Aorta (tissue), 5 donors: Measurements from ENCODE around the gene CPNE7. TPM values are rescaled to one million over a fixed set of nuclear protein-coding genes. Genes with fewer than 3 reads are reported as not detected.

Source experiments
- ATAC-seq: fragments of 200-7000 bp; cut with Tn5 transposase; one replicate; pipeline ENCODE4 v1.9.1; 2022; ENCODE audit warnings: moderate library complexity; ENCODE audit not compliant: low FRiP score
- DNase-seq, 2 donors: peaks; one replicate each; pipeline ENCODE4 v3.0.0-alpha.2; 2020
- H3K27ac ChIP-seq, 2 donors: one replicate each; pipeline ENCODE4 v1.5.1; 2013; ENCODE audit warnings: low read length in 2 of 2, mild to moderate bottlenecking in 2 of 2, moderate library complexity in 2 of 2, control low read depth in 1 of 2, inconsistent platforms in 1 of 2, low read depth in 1 of 2
- H3K27me3 ChIP-seq, 2 donors: one replicate each; pipeline ENCODE4 v1.6.1; 2013; ENCODE audit warnings: control low read depth in 1 of 2, low read length in 1 of 2, mild to moderate bottlenecking in 1 of 2, moderate library complexity in 1 of 2; ENCODE audit not compliant: insufficient read depth in 2 of 2, control insufficient read depth in 1 of 2
- H3K36me3 ChIP-seq, 2 donors: one replicate each; pipeline ENCODE4 v1.6.1; 2013; ENCODE audit warnings: control low read depth in 1 of 2, low read length in 1 of 2, mild to moderate bottlenecking in 1 of 2; ENCODE audit not compliant: insufficient read depth in 2 of 2, control insufficient read depth in 1 of 2
- H3K4me1 ChIP-seq, 2 donors: one replicate each; pipeline ENCODE4 v1.6.1; 2013; ENCODE audit warnings: low read length in 2 of 2, control low read depth in 1 of 2, mild to moderate bottlenecking in 1 of 2, moderate library complexity in 1 of 2; ENCODE audit not compliant: insufficient read depth in 2 of 2, control insufficient read depth in 1 of 2
- H3K4me3 ChIP-seq, 2 donors: one replicate each; pipeline ENCODE4 v1.5.1; 2013; ENCODE audit warnings: low read length in 2 of 2, control low read depth in 1 of 2, mild to moderate bottlenecking in 1 of 2
- H3K9me3 ChIP-seq: one replicate; pipeline ENCODE4 v1.6.1; 2013; ENCODE audit warnings: mild to moderate bottlenecking, low read length; ENCODE audit not compliant: control insufficient read depth
- WGBS, 2 donors: extraction: QIAGEN DNeasy Blood & Tissue Kit; methylation state at CpG; one replicate each; pipeline ENCODE4 v1.1.7; 2013; 5-methylcytosine and 5-hydroxymethylcytosine counted together
- intact Hi-C, 2 donors: fragments of 100-400 bp; cut with DNase I; formaldehyde crosslinking; loops; one replicate each; pipeline versions ENCODE4 v1.14.2 to v1.15.0; 2022
- long read RNA-seq, 2 donors: library from polyadenylated mRNA; unstranded; transcript quantifications; one replicate each; pipeline ENCODE4 v2.0.0, GENCODE V29; 2020 to 2021
- polyA plus RNA-seq, 2 donors: library from polyadenylated mRNA; stranded (reverse); fragments of 200-250 nt; gene quantifications; one replicate each; pipeline ENCODE4 v1.2.3, GENCODE V29; 2013
- total RNA-seq, 2 donors: library from RNA; stranded (reverse); fragmentation: NEBNext Ultra II Directional; extraction: Animal tissue kit (Norgen Biotek cat#: 25700); gene quantifications; one replicate each; pipeline ENCODE4 v1.2.1, GENCODE V29; 2021
- donor health status: healthy with polysubstance abuse.
- donor health status: Bipolar disorder and iron deficiency.
- donor health status: DM: no; HTN: no; CAD: no.
- donor health status: DM: no; HTN: no; CAD: no.
- donor health status: DM: yes; HTN: yes; CAD: no.

Gene CPNE7
- total RNA-seq = under 1 TPM; 0.13 to 0.66 TPM
- under 1 TPM; 0.13 to 0.69 TPM for polyA plus RNA-seq
- long read RNA-seq, donor 1 = 0 reads
- long read RNA-seq, donor 2 = 0 reads

DNA sequence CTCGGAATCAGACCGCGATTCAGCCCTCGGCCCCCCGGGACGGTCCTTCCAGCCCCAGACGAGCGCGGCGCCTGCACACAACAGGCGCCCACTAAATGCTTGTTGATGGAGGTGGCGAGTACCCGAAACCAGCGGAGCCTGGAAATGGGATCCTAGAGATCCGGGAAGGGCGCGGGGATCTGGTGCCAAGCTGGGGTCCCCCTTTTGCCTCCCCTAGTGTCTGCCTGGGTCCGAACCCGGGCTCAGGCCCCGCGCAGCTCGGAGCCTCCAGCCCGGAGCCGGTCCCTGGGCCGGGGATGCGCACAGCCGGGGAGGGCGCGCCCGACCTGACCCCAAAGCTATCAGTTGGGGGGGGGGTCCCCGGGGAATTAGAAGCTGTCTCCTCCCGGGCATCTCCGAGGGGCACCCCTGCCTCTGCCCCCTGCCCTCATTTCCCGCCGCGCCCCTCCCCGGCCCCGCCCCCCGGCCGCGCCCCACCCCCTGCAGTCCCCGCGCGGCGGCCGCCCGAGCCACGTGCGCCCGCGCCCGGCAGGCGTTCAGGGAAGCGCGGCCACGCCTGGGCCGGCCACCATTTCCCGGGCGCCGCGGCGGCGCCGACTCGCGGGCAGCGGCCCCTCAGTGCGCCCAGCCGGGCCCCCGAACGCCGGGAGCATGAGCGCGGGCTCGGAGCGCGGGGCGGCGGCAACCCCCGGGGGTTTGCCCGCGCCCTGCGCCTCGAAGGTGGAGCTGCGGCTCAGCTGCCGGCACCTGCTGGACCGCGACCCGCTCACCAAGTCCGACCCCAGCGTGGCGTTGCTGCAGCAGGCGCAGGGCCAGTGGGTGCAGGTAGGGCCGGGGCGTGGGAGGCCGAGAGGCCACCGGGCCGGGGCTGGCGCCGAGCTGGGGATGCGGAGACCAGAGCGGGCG, at the start of gene CPNE7:
Gene CPNE7, plus strand, starts transcription at position 512 of the 906 bp plus-strand sequence. Its CDS starts 140 bp downstream, at position 652.
- Histone ChIP-seq H3K36me3 (no peaks in the 10 kb centered on the region), H3K4me3 (no peak within 1 kb of the TSS), H3K27ac (no peak within 1 kb of the TSS), H3K4me1 (no peaks in the 10 kb centered on the region), H3K9me3 (no peaks in the 10 kb centered on the region), H3K27me3 (no peaks in the 10 kb centered on the region)
- no peak for DNase-seq
- intact Hi-C loops = no loop called here
- WGBS, 2 donors = 1% methylated on average over 58 to 103 of the region's 103 CpGs
- ATAC-seq = no peak

DNA sequence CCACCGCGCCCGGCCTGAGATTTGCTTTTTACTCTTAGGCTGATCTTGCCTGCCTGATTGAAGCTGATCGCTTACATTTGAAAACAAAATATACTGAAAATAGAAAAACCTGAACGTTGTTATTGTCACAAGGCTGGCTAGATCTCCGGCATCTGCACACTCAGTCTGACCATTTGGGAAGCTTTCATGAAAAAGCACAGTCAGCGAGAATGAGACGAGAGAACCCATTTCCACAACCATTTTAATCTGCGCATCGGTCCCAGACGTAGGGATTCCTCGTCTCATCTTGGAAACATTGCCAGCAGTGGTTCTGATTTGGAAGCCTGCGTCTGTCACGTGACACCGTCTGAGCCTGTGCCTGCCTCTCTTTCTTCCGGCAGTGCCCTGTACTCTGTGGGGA, 46.5 kb upstream of the CPNE7 start:
- intact Hi-C loops = no loop called here
- WGBS, 2 donors = 86 to 89% methylated on average over 16 of the region's 16 CpGs

DNA sequence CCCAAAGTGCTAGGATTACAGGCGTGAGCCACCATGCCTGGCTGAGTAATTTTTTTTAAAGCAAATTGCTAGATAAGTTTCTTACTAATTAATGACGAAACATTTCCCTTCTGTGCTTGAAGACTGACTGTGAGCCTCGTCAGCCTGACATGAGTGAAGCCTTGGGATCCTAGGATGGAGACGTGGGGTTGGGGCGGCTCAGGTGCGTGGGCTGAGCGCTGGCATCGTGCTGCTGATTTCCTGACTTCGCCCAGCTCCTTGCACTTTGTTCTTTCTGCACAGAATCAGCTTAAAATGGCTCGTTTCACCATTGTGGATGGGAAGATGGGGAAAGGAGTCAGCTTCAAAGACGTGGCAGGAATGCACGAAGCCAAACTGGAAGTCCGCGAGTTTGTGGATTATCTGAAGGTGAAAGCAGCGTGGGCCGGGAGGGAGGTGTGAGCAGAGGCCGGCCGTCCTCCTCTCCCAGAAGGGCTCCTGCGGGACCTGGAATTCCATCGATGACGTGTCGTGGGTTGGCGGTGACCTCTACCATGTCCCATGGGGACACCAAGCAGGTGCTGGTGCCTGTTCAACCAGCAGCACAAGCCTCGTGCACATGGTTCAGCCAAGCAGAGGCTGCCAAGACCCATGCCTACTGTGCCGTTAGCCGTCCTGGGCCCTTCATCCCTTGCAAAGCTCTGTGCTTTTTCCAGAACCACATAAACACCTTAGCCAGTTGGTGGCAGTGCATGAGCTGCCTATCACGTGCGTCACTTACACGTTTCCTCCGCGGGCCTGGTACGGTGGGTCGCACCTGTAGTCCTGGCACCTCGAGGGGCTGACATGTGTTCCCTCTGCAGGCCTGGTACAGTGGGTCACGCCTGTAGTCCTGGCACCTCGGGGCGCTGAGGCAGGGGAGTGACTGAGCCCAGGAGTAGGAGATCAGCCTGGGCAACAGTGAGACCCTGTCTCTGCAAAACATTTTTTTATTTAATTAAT, 44.9 kb upstream of the CPNE7 start:
- Histone ChIP-seq H3K4me3 (no peak overlapping the region), H3K36me3 (peaks cover 0 to 6% of the 10 kb centered on the region in 2 donors), H3K4me1 (no peaks in the 10 kb centered on the region), H3K27ac (no peak overlapping the region), H3K27me3 (no peaks in the 10 kb centered on the region), H3K9me3 (no peaks in the 10 kb centered on the region)
- ATAC-seq (no peak), DNase-seq (no peak)
- WGBS, 2 donors = 88 to 89% methylated on average over 37 of the region's 37 CpGs
- intact Hi-C loops = no loop called here

More for the DNA sequence above, 46.5 kb upstream of the CPNE7 start:
- no peaks in the 10 kb centered on the region for H3K4me1 ChIP-seq
- H3K36me3 ChIP-seq = peaks cover 0 to 5% of the 10 kb centered on the region in 2 donors
- DNase-seq (no peak), ATAC-seq (no peak)
- no peaks in the 10 kb centered on the region for H3K27me3 ChIP-seq
- no peak overlapping the region for H3K27ac ChIP-seq
- H3K4me3 ChIP-seq = no peak overlapping the region
- no peaks in the 10 kb centered on the region for H3K9me3 ChIP-seq

DNA sequence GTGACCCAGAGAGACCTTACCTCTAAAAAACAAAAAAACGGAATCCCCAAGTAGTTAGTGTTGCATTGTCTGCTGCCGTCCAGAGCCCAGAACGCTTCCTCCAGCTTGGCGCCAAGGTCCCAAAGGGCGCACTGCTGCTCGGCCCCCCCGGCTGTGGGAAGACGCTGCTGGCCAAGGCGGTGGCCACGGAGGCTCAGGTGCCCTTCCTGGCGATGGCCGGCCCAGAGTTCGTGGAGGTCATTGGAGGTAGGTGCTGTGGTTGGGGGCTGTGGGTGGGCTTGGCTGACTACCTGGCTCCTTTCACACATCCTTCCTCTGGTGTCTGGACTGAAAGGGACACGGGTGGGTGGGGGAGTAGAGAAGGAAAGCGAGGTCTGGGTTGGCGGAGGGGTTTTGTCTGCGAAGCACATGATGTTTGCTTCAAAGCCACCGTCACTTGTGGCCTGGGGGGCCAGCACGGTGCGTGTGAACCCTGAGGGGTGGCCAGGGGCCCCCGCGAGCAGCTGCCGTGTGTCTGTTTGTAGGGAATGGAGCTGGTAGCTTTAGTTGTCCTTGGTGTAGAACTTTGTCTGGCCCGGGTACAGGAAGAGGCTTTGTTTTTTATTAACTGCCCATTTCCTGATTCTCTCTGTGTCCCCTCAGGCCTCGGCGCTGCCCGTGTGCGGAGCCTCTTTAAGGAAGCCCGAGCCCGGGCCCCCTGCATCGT, 43.6 kb upstream of the CPNE7 start:
- WGBS, 2 donors = 94% methylated on average over 31 of the region's 31 CpGs
- H3K27me3 ChIP-seq = no peaks in the 10 kb centered on the region
- H3K27ac ChIP-seq = no peak overlapping the region
- no peaks in the 10 kb centered on the region for H3K9me3 ChIP-seq
- DNase-seq (no peak), ATAC-seq (no peak)
- H3K4me1 ChIP-seq = no peaks in the 10 kb centered on the region
- H3K4me3 ChIP-seq = no peak overlapping the region
- H3K36me3 ChIP-seq = peaks cover 0 to 6% of the 10 kb centered on the region in 2 donors
- intact Hi-C loops = no loop called here

DNA sequence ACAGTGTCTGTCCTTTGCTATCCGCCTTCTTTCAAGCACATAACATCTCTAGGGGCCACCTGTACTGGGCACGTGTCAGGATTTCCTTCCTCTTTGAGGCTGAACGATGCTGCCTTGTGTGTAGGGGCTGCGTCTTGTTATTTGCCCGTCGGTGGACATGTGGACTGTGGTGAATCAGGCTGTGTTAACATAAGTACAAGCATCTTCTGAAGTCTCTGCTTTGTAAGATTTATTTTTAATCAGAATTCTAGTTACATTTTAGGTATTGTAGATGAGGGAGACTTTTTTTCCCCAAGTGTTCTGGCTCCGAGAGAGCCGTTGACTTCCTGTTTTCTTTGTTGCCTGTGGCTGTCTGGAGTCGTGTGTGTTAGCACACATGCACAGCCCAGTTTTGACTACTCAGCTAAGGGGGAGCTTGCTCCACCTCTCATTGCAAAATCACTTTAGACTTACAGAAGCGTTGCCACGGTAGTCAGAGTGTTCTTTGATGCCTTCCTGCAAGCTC, 41.3 kb upstream of the CPNE7 start:
- Histone ChIP-seq H3K36me3 (peaks cover 0 to 7% of the 10 kb centered on the region in 2 donors), H3K27me3 (no peaks in the 10 kb centered on the region), H3K27ac (no peak overlapping the region), H3K9me3 (no peaks in the 10 kb centered on the region), H3K4me3 (no peak overlapping the region), H3K4me1 (no peaks in the 10 kb centered on the region)
- ATAC-seq (peak; percentile 60), DNase-seq (peak in 1 of 2 donors; percentile 68)
- intact Hi-C loops = no loop called here
- 63 to 66% methylated on average over 11 of the region's 11 CpGs for WGBS, 2 donors

DNA sequence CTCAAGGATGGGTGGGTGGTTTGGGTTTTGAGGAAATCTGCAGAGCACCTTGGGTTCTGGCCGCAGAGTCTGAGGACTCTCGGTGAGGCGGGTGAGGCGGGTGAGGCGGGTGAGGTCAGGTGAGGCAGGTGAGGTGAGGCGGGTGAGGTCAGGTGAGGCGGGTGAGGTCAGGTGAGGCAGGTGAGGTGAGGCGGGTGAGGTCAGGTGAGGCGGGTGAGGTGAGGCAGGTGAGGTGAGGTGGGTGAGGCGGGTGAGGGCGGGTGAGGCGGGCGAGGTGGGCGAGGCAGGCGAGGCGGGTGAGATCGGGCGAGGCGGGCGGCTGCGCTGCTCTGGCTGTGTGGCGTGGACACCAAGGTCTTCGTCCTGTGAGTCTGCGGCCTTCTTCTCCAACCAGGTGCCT, 39.2 kb upstream of the CPNE7 start:
- Histone ChIP-seq H3K4me3 (no peak overlapping the region), H3K27me3 (no peaks in the 10 kb centered on the region), H3K27ac (no peak overlapping the region), H3K36me3 (peaks cover 0 to 3% of the 10 kb centered on the region in 2 donors), H3K4me1 (no peaks in the 10 kb centered on the region), H3K9me3 (no peaks in the 10 kb centered on the region)
- WGBS, 2 donors = 94 to 97% methylated on average over 9 to 23 of the region's 24 CpGs
- ATAC-seq (no peak), DNase-seq (no peak)
- intact Hi-C loops = no loop called here

DNA sequence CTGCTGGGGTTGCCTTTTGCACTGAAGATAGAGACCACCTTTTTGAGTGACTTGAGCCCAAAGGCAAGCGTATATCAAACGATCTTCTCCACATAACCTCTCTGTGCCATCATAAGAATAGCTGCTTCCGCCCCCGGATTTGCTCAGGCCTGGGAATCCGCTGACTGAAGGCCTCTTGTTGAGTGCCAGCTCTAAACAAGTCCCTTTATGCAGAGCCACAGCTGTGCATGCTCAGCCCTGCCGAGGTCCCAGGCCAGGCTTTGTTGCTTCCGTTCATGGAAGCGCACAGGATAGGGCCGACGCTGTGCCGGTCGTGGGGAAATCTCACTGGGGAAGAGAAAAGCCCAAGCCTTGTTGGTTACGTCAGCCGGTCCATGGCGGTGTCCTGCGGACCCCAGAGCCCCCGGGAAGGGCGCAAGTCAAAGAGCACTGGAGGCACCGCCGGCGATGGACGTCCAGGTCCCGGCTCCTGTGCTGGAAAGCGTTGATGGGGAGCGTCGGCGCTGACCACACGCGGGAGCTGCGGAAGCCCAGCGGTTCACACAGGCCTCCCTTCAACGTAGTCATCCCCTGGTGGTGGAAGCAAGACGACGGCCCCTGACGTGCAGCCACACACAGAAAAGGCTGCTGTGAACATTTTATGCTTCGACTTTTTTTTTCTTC, 38.5 kb upstream of the CPNE7 start:
- ATAC-seq (no peak), DNase-seq (no peak)
- Histone ChIP-seq H3K27me3 (no peaks in the 10 kb centered on the region), H3K27ac (no peak overlapping the region), H3K4me1 (no peaks in the 10 kb centered on the region), H3K4me3 (no peak overlapping the region), H3K9me3 (no peaks in the 10 kb centered on the region), H3K36me3 (peaks cover 0 to 3% of the 10 kb centered on the region in 2 donors)
- intact Hi-C loops = no loop called here
- 87% methylated on average over 36 of the region's 36 CpGs for WGBS, 2 donors
